ENCODE data around the gene BBC3. TPM values are rescaled to one million over a fixed set of nuclear protein-coding genes. Genes with fewer than 3 reads are reported as not detected.
A peak's percentile ranks its signal among the peaks of the same experiment; 100 is the strongest.

BBC3 gene
- total RNA-seq, 2 experiments from 2014 or later, result 23.2 to 26.2 TPM

GRCh38 chr19:47176071-47176626, 54.9 kb downstream of the BBC3 start:
- ChIA-PET POLR2A (interaction anchor here (1.3 to 2.6 kb wide), 3 partner anchors 10 to 34 kb away, joined by 3 to 15 read pairs (median 13); no protein-coding TSS in a partner anchor), CTCF (interaction anchor here (0.6 to 3.7 kb wide), 6 partner anchors 10 to 35 kb away, joined by 3 to 25 read pairs (median 9); no protein-coding TSS in a partner anchor)
- Mint-ChIP-seq H3K4me1 (ENCODE audit: low read depth) (peaks cover 62% of the 10 kb centered on the region), H3K9me3 (no peaks in the 10 kb centered on the region), H3K27me3 (no peaks in the 10 kb centered on the region), H3K4me3 (no peak overlapping the region), H3K27ac (peak overlapping the region; percentile 89), H3K36me3 (ENCODE audit: low read depth) (peaks cover 52% of the 10 kb centered on the region)
- TF ChIP-seq, protein P1, sequence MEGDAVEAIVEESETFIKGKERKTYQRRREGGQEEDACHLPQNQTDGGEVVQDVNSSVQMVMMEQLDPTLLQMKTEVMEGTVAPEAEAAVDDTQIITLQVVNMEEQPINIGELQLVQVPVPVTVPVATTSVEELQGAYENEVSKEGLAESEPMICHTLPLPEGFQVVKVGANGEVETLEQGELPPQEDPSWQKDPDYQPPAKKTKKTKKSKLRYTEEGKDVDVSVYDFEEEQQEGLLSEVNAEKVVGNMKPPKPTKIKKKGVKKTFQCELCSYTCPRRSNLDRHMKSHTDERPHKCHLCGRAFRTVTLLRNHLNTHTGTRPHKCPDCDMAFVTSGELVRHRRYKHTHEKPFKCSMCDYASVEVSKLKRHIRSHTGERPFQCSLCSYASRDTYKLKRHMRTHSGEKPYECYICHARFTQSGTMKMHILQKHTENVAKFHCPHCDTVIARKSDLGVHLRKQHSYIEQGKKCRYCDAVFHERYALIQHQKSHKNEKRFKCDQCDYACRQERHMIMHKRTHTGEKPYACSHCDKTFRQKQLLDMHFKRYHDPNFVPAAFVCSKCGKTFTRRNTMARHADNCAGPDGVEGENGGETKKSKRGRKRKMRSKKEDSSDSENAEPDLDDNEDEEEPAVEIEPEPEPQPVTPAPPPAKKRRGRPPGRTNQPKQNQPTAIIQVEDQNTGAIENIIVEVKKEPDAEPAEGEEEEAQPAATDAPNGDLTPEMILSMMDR (IDR thresholded peaks at IDR 0.05), result no peak
- intact Hi-C loops (cut with micrococcal nuclease), result no loop called here
- ATAC-seq, result no peak
- no peak for DNase-seq

- peaks cover 56% of the 10 kb centered on the region for H3K36me3 Mint-ChIP-seq (ENCODE audit: low read depth)
- H3K4me3 Mint-ChIP-seq, result no peak overlapping the region
- no peak for DNase-seq
- H3K9me3 Mint-ChIP-seq, result no peaks in the 10 kb centered on the region
- no peak overlapping the region for H3K27ac Mint-ChIP-seq
- no peak for ATAC-seq
- intact Hi-C loops (cut with micrococcal nuclease), result no loop called here
- TF ChIP-seq, protein P1 (IDR thresholded peaks at IDR 0.05), result no peak
- CTCF ChIA-PET, result interaction anchor here (1.0 to 2.1 kb wide), 2 partner anchors 37 to 75 kb away, joined by 3 to 6 read pairs; no protein-coding TSS in a partner anchor
- H3K4me1 Mint-ChIP-seq (ENCODE audit: low read depth), result peaks cover 38% of the 10 kb centered on the region
- POLR2A ChIA-PET, result interaction anchor here (0.6 to 1.4 kb wide), 5 partner anchors 14 to 70 kb away, joined by 3 to 6 read pairs (median 3); partner anchors contain the start of gene SAE1
- no peaks in the 10 kb centered on the region for H3K27me3 Mint-ChIP-seq
Measured at GRCh38 chr19:47172666-47173455, 58.1 kb downstream of the BBC3 start.

Small RNA genes within 50 kb of the gene (microRNA-seq; reads per million reads assigned to microRNA genes)
- not detected for gene MIR3190 (ENCODE audit: borderline microRNAs expressed, borderline replicate concordance)
- not detected for gene MIR3191 (ENCODE audit: borderline microRNAs expressed, borderline replicate concordance)

Other genes starting within 250 kb of the BBC3 start
- under 1 TPM; 0.27 to 0.65 TPM for gene NPAS1, start 211.4 kb downstream of the BBC3 start, total RNA-seq
- gene TMEM160, start 182.6 kb downstream of the BBC3 start, total RNA-seq, result 10 to 100 TPM; 61.2 to 61.5 TPM
- gene ZC3H4, start 117.4 kb downstream of the BBC3 start, total RNA-seq, result 10 to 100 TPM; 68.5 to 70.2 TPM
- 100 to 1,000 TPM; 125 to 127 TPM for gene SAE1, start 100.4 kb downstream of the BBC3 start, total RNA-seq
- 10 to 100 TPM; 24.4 to 27.0 TPM for gene CCDC9, start 25.3 kb upstream of the BBC3 start, total RNA-seq
- gene INAFM1, start 43.7 kb upstream of the BBC3 start, total RNA-seq, result 10 to 100 TPM; 11.4 to 12.7 TPM
- 1 to 10 TPM in 1 of 2 experiments, under 1 TPM in 1; 0.65 to 2.2 TPM for gene C5AR1, start 78.7 kb upstream of the BBC3 start, total RNA-seq
- under 1 TPM in 1 of 2 experiments, not detected in 1; 0.18 TPM for gene C5AR2, start 101.0 kb upstream of the BBC3 start, total RNA-seq
- 10 to 100 TPM; 14.2 to 14.9 TPM for gene DHX34, start 118.1 kb upstream of the BBC3 start, total RNA-seq
- gene MEIS3, start 188.3 kb upstream of the BBC3 start, total RNA-seq, result not detected
- gene SLC8A2, start 240.7 kb upstream of the BBC3 start, total RNA-seq, result under 1 TPM; 0.18 to 0.43 TPM

Measured in activated CD8-positive, alpha-beta T cell treated with anti-CD3 and anti-CD28 coated beads for 36 hours (primary cell).